G401 (cell line): Measurements from ENCODE around the gene LRRTM4. TPM values are rescaled to one million over a fixed set of nuclear protein-coding genes. Genes with fewer than 3 reads are reported as not detected.

Experiments used
- DNase-seq: peaks from one replicate; pipeline ENCODE4 v3.0.0-alpha.2; 2015; ENCODE audit warnings: low spot score
- in situ Hi-C: cut with HindIII; loops from 2 replicates; pipeline ENCODE4 v1.10.0; 2016; ENCODE audit warnings: low sequenced_read_pairs, mixed read lengths
- total RNA-seq: library from RNA; depleted of rRNA; stranded (reverse); fragments of >200 nt; shearing (Covaris generic); gene quantifications from 2 replicates; pipeline ENCODE4 v1.2.3, GENCODE V29; 2014

The LRRTM4 gene
- total RNA-seq, 1 experiment from 2014 or later: not detected

DNA sequence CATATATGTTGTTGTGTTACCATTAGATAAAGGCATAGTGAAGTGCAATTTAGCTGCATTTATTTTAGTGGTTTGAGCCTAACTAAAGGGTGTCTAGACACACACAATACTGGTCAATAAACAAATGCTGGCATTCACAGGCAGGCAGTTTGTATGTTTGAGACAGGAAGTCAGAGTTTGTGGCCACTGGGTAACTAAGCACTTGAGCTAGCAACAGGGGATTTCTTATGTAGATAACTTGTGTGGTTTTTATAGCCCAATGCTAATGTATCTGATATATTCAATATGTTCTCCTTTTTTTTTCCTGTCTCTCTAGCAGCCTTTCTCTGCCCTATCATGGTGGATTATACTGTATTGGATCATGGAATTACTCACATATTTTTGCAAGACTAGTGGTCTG lies 38.1 kb downstream of the LRRTM4 start:
- no peak for DNase-seq

DNA sequence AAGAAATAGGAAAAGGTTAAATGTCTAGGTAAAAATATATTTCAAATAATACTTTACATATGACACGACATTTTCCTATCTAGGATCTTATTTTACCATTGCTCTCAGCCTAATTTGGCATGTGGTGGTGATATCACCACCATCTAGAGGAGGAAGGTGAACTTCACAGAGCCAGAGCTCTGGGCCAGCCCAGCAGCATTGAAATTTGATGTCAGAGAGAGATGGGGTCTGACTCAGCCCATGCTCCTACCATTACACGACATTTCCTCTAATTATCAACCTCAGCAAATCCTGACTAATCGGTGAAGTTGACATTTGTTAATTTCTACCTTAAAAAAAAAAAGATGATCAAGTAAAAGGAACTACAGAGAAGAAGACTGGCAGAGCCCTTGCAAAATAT lies 42.3 kb downstream of the LRRTM4 start:
- no peak for DNase-seq
- in situ Hi-C loops: no loop called here

More for the DNA sequence above, 38.1 kb downstream of the LRRTM4 start:
- in situ Hi-C loops: no loop called here

DNA sequence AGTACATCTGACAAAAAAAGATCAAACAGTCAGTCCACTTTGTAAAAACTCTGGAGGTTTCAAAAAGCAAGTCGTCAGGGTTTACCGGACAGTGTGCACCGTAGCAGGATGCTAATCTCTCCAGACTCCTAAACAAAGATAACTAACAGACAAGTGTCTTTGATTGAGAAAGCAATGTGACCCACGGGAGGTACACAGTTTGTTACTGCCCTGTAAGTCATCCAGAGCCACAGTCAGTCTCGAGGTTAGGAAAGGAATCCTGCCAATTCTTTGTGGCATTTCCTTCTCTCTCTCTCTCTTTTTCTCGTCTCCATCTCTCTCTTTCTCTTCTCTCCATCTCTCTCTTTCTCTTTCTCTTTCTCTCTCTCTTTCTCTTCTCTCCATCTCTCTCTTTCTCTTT lies 42.8 kb downstream of the LRRTM4 start:
- no peak for DNase-seq
- in situ Hi-C loops: no loop called here

DNA sequence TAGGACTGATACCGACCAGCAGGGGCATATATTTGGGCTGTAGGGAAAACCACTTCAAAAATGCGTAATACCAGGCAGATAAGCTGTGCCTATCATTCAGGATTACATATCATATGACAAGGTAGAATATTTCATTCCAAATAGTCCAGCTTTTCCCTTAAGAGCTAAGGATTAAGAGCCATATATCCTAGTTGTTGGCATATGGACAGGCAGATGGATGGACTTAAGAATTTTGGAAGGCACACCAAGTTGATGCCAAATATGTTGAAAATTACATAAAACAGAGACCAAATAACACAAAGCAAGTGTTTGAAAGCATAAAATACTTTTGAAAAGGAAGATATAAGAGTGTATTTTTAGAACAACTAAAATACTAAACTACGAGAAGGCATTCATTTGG lies 52.1 kb downstream of the LRRTM4 start:
- in situ Hi-C loops: no loop called here
- DNase-seq: no peak

DNA sequence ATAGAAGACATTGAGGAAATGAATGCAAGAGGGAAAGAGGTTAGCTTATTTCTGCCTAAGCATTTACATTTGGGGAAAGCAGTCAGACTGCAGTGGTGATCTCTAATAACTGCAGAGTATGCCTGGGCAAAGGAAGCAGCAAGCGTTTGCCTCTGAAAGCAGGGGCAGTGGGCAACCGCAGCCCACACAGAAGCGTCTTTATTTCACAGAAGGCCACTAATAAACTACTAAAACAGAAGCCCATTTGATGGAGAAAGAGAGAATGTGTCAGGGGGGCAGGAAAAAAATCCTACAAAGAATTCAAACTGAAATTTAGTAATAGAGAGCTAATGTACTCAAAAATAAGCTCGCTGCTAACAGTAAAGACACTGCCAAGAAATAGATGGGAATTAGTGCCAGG lies 53.1 kb downstream of the LRRTM4 start:
- in situ Hi-C loops: no loop called here
- DNase-seq: no peak

DNA sequence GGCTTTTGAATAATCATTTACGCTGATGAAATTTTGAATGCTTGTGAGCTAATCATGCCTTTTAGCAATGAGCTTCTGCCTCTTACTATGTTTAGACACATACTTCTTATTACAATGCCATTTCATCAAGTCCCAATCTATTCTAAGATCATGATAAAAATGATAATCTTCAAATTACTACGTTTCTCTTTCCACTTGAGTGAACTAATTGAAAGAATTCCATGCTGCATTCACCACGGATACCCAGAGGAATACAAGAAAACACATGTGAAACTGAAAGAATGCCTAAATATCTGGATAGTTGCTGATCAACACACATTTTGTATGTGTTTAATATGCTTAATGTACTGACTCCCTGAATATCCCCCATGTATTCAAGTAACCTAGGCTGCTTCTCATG lies 62.3 kb downstream of the LRRTM4 start:
- in situ Hi-C loops: no loop called here
- no peak for DNase-seq

DNA sequence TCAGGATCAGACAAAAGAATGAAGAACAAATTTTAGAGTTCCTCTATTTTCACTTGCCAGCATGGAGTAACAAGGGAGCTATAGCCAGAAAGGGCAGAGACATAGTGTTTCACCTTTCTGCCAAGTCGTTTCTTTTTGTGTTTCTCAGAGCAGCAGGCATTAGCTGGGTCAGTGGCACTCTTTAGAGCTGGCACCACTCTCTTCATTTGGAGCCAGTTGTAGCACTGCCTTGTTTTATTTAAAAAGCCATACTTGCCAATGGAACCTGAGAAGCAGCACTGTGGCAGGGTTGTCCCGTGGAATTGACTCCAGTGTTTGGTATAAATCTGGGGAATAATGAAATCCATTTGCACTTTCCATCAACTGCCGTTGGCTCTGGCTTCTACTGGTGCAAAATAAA lies 64.0 kb downstream of the LRRTM4 start:
- in situ Hi-C loops: no loop called here
- DNase-seq: peak; percentile 35

DNA sequence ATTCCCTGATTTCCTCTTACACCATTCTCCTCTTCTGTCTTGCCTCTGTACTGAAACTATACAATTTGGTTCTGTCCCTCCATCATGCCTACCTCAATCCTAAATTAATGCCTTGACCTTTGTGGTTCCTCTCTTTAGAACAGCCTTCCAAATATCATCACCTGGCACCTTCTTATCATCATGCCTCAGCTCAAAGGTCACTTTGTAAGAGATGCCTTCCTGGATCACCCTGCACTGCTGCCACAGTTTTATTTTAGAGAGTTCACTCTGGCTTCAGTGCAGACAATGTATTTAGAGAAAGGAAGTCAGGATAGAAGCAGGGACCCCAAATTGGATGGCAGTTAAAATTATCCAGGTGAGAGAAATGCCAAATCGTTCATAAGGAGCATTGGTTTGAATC lies 64.5 kb downstream of the LRRTM4 start:
- in situ Hi-C loops: no loop called here

DNA sequence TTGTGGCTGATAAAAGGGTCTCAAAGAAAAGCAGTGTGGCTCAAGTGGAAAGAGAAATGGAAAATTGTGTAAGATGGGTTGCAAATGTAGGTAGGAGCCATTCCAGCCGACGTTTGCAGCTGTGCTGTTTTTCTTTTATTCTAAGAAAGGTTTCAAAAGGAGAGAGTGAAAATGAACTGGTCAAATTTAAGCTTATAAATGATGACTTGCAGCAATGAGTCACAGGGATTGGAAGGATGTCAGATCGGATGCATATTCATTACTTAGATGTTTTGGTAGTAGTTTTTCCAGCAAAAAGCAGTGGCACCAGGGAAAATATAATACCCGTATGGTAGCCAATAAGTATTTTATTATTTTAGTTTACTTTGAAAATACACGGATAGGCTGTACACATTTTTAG lies 79.1 kb downstream of the LRRTM4 start:
- DNase-seq: no peak
- in situ Hi-C loops: no loop called here

More for the DNA sequence above, 64.5 kb downstream of the LRRTM4 start:
- DNase-seq: no peak

DNA sequence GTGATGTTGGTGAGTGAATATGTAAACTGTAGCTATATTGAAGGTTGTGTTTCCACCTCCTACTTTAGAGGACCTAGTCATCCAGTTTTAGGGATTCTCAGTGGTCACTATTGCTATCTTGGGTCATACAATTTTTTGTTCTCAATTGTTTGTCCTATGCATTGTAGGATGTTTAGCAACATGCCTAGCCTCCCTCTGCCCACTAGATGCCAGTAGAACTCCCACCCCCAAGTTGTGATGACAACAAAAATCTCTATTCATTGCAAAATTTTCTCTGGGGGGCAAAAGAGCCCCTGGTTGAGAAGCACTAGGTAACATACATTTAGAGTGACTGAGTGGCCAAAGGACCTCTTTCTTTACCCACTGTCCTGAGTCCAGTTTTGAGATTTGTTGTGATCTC lies 87.3 kb downstream of the LRRTM4 start:
- in situ Hi-C loops: no loop called here
- DNase-seq: no peak

DNA sequence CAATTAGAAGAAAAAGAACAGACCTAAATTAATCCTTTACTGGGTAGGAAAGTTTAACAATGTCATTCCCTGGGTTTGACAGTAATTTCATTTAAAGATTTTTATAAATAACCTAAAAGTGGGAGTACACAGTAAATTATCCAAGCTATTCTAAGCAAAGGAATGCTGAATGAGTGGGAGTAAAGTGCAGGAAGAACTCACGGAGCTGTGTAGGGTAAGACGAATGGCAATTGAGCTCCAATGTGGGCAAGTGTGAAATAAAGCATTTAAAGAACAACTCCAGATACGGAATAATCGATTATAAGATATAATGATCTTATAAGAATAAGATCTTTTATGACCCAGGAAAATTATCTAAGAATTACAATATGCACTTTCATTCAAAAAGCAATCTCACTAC lies 93.2 kb downstream of the LRRTM4 start:
- in situ Hi-C loops: no loop called here
- DNase-seq: no peak

DNA sequence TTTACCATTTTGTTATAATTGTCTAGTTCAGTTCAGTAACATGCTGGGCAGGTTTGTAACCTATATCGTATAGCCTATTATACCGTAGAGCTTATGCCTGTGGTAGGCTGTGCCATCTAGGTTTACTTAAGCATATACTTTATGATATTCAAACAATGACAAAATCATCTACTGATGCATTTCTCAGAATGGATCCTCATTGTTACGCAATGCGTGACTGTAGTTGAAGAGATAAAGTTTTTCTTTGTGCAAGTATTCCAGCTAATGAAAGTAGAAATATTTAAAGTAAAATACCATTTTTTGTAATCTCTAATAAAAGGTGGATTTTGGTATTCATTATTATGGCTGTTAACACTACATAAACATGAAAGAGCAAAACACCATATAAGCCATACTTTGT lies 100.2 kb downstream of the LRRTM4 start:
- no peak for DNase-seq
- in situ Hi-C loops: no loop called here

DNA sequence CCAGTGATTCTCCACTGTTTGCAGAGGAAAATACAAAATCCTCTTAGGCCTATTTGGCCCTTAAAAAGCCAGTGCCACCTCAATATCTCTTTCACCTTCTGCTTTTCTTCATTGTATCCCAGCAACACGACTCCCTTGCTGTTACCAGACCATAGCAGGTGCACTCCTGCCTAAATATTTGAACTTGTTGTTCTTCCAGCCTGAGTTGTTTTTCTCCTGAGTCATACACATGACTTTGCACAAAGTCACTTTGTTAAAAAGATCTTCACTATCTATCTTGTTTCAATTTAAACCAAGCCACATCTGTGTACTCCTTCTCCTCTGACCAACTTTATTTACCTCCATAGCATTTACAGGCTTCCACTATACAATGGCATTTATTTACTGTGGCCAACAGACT lies 103.6 kb downstream of the LRRTM4 start:
- in situ Hi-C loops: no loop called here
- DNase-seq: no peak

DNA sequence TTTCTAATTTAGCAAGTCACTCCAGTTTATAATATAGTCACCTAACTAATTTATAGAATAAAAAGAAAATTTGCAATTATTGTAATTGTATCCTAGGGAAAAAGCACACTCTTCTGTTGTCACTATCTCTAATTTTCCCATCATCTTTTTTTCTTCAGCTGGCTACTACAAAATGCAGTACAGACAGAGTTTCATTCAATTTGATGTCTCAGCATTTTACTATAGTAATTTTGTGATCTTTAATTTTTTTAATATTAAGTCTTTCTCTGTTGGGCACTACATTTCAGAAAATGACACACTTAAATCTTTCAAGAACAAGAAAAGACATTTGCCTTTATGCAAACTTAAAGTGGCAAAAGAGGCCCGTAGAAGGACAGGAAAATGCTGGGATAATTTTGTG lies 118.0 kb downstream of the LRRTM4 start:
- DNase-seq: no peak
- in situ Hi-C loops: no loop called here

DNA sequence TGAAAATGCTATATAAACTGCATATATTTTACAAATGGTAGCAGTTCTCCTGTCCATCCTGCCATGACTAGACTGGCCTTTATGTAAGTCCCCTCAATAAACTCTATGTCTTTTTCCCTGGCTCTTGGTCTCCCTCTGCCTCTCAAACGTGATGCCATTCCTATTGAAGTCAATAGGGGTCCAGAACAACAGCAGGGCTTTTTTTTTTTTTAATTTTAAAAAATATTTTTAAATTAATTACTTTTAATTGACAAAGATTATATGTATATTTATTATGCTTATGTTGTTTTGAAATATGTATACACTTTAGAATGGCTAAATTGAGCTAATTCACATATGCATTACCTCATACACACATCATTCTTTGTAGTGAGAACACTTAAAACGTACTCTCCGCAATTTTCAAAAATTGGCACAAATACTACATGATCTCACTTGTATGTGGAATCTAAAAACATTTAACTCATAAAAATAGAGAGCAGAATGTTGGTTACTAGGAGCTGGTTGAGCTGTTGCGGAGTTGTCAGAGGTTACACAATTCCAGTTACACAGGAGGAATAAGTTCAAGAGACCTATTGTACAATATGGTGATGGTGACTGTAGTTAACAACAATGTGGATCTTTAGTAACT lies 123.1 kb downstream of the LRRTM4 start:
- in situ Hi-C loops: no loop called here
- no peak for DNase-seq

DNA sequence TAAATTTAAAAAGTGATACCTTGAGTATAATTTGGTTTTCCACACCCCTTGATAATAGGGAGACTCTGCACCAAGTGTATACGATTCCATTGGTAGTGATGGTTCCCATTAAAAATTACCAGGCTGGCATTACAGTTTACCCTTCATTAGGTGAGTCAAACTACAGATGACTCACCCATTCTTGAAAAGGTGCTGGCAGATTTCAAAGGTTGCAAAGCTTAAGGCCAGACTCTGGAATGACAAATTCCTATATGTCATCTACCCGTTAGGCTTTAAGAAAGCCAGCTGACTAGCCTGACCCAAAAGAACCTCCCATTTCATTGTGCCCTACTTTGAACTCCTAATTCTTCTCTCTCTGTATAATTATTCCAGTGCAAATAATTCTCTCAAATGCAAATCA lies 124.4 kb downstream of the LRRTM4 start:
- in situ Hi-C loops: no loop called here
- no peak for DNase-seq

DNA sequence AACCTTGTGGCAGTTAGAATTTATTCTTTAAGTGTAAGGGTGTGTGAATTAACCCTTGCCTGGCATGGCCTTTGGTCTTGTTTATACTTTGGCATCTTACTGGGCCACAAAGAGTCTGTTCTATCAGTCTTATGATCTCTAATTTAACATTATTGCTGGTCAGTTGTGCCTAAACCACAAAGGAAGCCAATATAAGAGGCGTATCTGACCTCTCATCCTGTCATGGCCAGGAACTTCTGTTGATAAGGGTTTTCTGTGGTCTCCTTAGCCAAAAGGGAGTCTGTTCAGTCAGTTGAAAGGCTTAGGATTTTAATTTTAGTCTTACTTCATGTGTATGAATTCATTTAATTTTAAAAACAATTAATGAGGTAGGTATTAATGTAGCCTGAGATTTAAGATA lies 127.2 kb downstream of the LRRTM4 start:
- in situ Hi-C loops: no loop called here
- DNase-seq: no peak

DNA sequence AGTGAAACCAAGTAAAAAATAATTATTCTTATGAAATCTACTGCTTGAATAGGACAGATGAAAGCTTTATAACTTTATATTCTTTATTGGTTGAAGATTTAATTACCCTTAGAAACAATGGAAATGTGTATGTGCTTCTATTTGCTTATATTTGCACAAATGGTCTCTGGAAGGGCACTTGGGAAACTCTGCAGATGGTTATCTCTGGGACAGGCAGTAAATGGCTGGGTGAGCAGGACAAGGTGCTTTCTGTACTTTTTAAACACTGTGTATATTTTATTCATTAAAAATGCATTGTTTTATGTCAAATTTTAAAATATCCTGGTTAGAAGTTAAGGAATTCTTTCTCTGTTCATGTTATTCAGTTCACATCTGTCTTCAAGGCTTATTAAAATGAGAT lies 131.1 kb downstream of the LRRTM4 start:
- in situ Hi-C loops: no loop called here

DNA sequence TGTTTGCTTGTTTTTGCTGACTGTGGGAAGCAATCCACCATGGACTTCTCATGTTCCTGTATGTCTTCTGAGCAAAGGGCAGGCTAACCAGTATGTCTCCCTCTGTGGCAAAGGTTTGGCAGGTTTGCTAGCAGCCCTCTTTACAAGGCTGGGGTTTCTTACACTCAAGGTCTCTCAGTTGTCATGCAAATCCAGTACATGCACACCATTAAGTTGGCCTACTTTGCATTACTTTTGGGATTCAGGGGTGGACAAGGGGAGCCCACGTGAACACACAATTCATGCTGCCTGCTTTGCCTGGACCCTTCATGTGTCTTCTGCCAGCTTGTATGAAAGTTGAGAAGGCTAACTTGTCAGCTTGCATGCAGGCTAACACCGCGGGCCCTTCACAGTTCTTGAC lies 134.9 kb downstream of the LRRTM4 start:
- DNase-seq: no peak
- in situ Hi-C loops: no loop called here

More for the DNA sequence above, 131.1 kb downstream of the LRRTM4 start:
- no peak for DNase-seq

DNA sequence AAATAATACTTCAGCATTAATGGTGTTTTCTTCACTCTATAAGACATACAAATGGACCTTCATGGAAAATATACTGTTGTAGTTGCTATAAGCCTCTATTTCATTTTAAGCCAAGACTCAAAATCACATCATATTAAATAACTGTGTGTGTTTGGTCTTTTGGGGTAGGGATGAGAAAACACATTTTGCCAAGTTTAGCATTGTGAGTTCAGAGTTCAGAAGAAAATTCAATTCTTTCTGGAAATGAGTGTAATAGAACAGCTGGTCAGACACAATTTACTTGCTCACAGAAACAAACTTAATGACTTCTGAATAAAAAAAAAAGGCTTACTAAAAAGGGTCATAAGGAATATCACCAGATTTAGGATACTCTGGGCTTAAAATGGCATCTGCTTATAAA lies 149.5 kb downstream of the LRRTM4 start:
- in situ Hi-C loops: no loop called here
- no peak for DNase-seq

DNA sequence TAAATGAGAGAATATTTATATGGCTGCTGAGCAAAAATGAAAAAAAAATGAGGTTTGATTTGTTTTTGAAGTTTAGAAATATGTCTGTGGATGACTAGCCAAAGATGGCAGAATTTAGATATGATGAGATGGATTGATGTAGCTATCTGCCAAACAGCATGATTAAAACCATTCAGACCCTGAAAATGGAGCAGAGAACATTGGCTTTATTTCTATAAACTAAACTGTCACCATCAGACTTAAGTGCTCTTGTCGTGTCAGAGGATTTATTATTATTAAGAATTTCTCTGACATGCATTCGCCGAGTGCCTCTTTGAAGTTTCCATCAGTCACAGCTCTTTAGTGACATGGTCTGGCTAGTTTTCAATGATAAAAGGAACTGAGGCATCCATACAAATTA lies 151.7 kb downstream of the LRRTM4 start:
- in situ Hi-C loops: no loop called here
- DNase-seq: no peak

DNA sequence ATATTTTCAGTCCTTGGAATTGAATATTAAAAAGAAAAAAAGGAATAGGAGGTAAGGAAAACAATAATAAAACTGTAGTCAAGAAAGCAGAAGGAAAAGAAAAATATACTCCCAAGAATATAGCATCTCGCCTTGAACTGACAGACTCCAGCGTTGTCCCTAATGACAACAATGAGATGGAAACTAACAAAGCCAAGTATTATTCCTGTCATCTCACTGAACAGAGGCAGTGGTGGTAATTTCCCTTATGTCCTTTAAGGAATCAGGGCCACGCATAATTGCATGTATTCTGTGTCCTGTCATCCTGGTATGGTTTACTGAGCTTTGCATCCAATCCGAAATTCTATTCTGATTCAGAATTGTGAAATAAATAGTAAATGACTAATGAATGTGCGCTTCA lies 158.9 kb downstream of the LRRTM4 start:
- in situ Hi-C loops: no loop called here
- DNase-seq: no peak
